SK-N-SH treated with all-trans-retinoic acid at 6 μM for 48 hours (cell line): Measurements from ENCODE around the gene RAB5IF.

ENCODE experiments used
- ARNTL ChIP-seq: fragments of 450-650 bp; formaldehyde crosslinking; IDR thresholded peaks from 2 replicates; pipeline ENCODE4 v1.5.0; 2020; ENCODE audit warnings: low read depth, mild to moderate bottlenecking, moderate library complexity, borderline replicate concordance
- BACH2 ChIP-seq: fragments of 250-450 bp; sonication (Bioruptor Pico); IDR thresholded peaks from 2 replicates; pipeline ENCODE4 v1.9.0; 2021; ENCODE audit warnings: mild to moderate bottlenecking, borderline replicate concordance
- CSRNP3 ChIP-seq: fragments of 250-450 bp; sonication (Bioruptor Pico); IDR thresholded peaks from 2 replicates; pipeline ENCODE4 v1.5.1; 2021; ENCODE audit warnings: mild to moderate bottlenecking, moderate library complexity
- ESRRG ChIP-seq: fragments of 250-450 bp; sonication (Bioruptor Pico); IDR thresholded peaks from 2 replicates; pipeline ENCODE4 v1.6.1; 2021; ENCODE audit warnings: mild to moderate bottlenecking
- PATZ1 ChIP-seq: fragments of 250-450 bp; sonication (Bioruptor Pico); IDR thresholded peaks from 2 replicates; pipeline ENCODE4 v1.8.0; 2020; ENCODE audit warnings: mild to moderate bottlenecking, moderate library complexity, borderline replicate concordance
- RARB ChIP-seq: fragments of 250-450 bp; sonication (Bioruptor Pico); IDR thresholded peaks from 2 replicates; pipeline ENCODE4 v1.8.0; 2021; ENCODE audit warnings: mild to moderate bottlenecking, moderate library complexity
- ZC3H10 ChIP-seq: fragments of 250-450 bp; sonication (Bioruptor Pico); IDR thresholded peaks from 2 replicates; pipeline ENCODE4 v1.5.1; 2021; ENCODE audit warnings: mild to moderate bottlenecking, moderate library complexity
- ZFP30 ChIP-seq: fragments of 450-650 bp; formaldehyde crosslinking; IDR thresholded peaks from 2 replicates; pipeline ENCODE4 v1.5.0; 2022; ENCODE audit warnings: mild to moderate bottlenecking, moderate library complexity
- ZNF70 ChIP-seq: fragments of 450-650 bp; formaldehyde crosslinking; IDR thresholded peaks from 2 replicates; pipeline ENCODE4 v1.5.0; 2020; ENCODE audit warnings: mild to moderate bottlenecking, moderate library complexity
- TF ChIP-seq, protein P1 (sequence below): fragments of 250-450 bp; sonication (Bioruptor Pico); IDR thresholded peaks from 2 replicates; pipeline ENCODE4 v1.8.0; 2021; ENCODE audit warnings: low read depth, mild to moderate bottlenecking, moderate library complexity, borderline replicate concordance
- TF ChIP-seq, protein P2 (sequence below): fragments of 250-450 bp; sonication (Bioruptor Pico); IDR thresholded peaks from 2 replicates; pipeline ENCODE4 v1.5.0; 2020; ENCODE audit warnings: mild to moderate bottlenecking, moderate library complexity

DNA sequence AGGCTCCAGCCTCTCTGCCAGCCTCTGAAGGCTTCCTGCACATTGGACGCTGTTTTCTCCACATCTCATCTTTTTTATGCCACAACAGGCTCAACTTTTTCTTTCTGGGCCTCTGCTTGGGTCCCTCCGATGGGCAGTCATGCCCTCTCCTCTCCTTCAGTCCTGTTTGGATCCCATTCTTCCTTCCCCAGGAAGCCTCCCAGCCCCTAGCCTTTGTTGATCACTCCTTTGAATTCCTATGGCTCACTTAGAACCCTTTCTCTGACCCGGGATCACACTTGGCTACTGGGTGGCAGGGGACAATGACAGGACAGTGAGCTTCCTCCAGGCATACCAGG lies 35.9 kb downstream of the RAB5IF start:
- TF ChIP-seq ZC3H10 (CRISPR knock-in tag): no peak
- TF ChIP-seq, protein P1, sequence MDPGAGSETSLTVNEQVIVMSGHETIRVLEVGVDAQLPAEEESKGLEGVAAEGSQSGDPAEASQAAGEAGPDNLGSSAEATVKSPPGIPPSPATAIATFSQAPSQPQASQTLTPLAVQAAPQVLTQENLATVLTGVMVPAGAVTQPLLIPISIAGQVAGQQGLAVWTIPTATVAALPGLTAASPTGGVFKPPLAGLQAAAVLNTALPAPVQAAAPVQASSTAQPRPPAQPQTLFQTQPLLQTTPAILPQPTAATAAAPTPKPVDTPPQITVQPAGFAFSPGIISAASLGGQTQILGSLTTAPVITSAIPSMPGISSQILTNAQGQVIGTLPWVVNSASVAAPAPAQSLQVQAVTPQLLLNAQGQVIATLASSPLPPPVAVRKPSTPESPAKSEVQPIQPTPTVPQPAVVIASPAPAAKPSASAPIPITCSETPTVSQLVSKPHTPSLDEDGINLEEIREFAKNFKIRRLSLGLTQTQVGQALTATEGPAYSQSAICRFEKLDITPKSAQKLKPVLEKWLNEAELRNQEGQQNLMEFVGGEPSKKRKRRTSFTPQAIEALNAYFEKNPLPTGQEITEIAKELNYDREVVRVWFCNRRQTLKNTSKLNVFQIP (CRISPR knock-in tag): no peak
- TF ChIP-seq ESRRG (CRISPR knock-in tag): no peak
- TF ChIP-seq RARB (CRISPR knock-in tag): no peak
- TF ChIP-seq PATZ1 (CRISPR knock-in tag): no peak
- TF ChIP-seq ARNTL: no peak
- TF ChIP-seq, protein P2, sequence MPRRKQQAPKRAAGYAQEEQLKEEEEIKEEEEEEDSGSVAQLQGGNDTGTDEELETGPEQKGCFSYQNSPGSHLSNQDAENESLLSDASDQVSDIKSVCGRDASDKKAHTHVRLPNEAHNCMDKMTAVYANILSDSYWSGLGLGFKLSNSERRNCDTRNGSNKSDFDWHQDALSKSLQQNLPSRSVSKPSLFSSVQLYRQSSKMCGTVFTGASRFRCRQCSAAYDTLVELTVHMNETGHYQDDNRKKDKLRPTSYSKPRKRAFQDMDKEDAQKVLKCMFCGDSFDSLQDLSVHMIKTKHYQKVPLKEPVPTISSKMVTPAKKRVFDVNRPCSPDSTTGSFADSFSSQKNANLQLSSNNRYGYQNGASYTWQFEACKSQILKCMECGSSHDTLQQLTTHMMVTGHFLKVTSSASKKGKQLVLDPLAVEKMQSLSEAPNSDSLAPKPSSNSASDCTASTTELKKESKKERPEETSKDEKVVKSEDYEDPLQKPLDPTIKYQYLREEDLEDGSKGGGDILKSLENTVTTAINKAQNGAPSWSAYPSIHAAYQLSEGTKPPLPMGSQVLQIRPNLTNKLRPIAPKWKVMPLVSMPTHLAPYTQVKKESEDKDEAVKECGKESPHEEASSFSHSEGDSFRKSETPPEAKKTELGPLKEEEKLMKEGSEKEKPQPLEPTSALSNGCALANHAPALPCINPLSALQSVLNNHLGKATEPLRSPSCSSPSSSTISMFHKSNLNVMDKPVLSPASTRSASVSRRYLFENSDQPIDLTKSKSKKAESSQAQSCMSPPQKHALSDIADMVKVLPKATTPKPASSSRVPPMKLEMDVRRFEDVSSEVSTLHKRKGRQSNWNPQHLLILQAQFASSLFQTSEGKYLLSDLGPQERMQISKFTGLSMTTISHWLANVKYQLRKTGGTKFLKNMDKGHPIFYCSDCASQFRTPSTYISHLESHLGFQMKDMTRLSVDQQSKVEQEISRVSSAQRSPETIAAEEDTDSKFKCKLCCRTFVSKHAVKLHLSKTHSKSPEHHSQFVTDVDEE (CRISPR knock-in tag): no peak
- TF ChIP-seq ZFP30: no peak
- TF ChIP-seq CSRNP3: no peak
- no peak for TF ChIP-seq ZNF70 (CRISPR knock-in tag)
- TF ChIP-seq BACH2: no peak
